ENCODE data around the gene CDH13. TPM values are rescaled to one million over a fixed set of nuclear protein-coding genes. Genes with fewer than 3 reads are reported as not detected.

CDH13 gene
- total and polyA plus RNA-seq, 10 of the 15 experiments (the other 5 are each of a cell fraction or from before 2014, with no cell fraction given): under 0.01 to 0.05 TPM; not detected in 8

DNA sequence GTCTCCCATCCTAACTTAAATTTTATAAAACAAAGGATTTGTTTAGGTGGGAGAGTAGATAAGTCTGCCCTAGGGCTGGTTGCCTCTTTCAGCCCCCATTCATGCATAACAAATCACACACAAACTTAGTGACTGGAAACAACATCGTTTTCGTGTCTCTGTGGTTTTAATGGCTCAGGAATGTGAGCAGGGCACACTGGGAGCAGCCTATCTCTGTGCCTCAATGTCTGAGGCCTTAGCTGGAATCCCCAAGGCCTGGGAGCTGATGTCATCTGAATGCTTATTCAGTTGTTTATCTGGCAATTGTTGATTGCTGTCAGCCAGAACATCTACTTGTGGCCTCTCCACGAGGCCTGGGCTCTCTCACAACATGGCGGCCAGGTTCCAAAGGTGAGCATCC, 1079.1 kb downstream of the CDH13 start:
- Histone ChIP-seq H3K79me2 (ENCODE audit: control insufficient read depth, insufficient read depth, low read length) (no peaks in the 10 kb centered on the region), H3K9ac (ENCODE audit: control insufficient read depth, insufficient read depth, low read length) (no peak overlapping the region), H3K9me3 (replicated peaks; ENCODE audit: control insufficient read depth, insufficient read depth, low read length) (no peaks in the 10 kb centered on the region), H3K4me1 (ENCODE audit: control insufficient read depth, insufficient read depth, low read length) (no peaks in the 10 kb centered on the region), H4K20me1 (ENCODE audit: control insufficient read depth, insufficient read depth) (no peaks in the 10 kb centered on the region), H2AFZ (ENCODE audit: control insufficient read depth, low read depth, low read length) (no peak overlapping the region), H3K4me2 (ENCODE audit: control insufficient read depth, insufficient read depth) (no peak overlapping the region), H3K36me3 (ENCODE audit: control insufficient read depth in 2 of 2, insufficient read depth in 2 of 2, low read length in 1 of 2) (no peaks in the 10 kb centered on the region), H3K27ac (ENCODE audit: control insufficient read depth, insufficient read depth) (no peak overlapping the region), H3K4me3 (no peak overlapping the region), H3K27me3 (replicated peaks in 1 of 2; ENCODE audit: control insufficient read depth in 2 of 2, insufficient read depth in 2 of 2, low read length in 1 of 2) (no peaks in the 10 kb centered on the region)
- in situ Hi-C loops (cut with MboI): no loop called here
- POLR2A ChIA-PET: no interaction called here
- RAD21 ChIA-PET (ENCODE audit: unreplicated experiment): no interaction called here
- CTCF ChIA-PET: interaction anchor here (0.8 kb wide), 1 partner anchor 9 kb away, joined by 3 read pairs; no protein-coding TSS in a partner anchor
- WGBS (ENCODE audit: insufficient coverage, insufficient replicate concordance, low lambda C conversion rate, missing lambda C conversion rate): 14% methylated on average over 4 of the region's 4 CpGs
- ATAC-seq (no peak), DNase-seq (ENCODE audit: low read depth, low spot score) (no peak), FAIRE-seq (no peak)
- no TSS peak for BruUV-seq (replicated peaks)
- no peak for TF ChIP-seq ZNF217 (IDR thresholded peaks at IDR 0.05)
- TF ChIP-seq, protein P1, sequence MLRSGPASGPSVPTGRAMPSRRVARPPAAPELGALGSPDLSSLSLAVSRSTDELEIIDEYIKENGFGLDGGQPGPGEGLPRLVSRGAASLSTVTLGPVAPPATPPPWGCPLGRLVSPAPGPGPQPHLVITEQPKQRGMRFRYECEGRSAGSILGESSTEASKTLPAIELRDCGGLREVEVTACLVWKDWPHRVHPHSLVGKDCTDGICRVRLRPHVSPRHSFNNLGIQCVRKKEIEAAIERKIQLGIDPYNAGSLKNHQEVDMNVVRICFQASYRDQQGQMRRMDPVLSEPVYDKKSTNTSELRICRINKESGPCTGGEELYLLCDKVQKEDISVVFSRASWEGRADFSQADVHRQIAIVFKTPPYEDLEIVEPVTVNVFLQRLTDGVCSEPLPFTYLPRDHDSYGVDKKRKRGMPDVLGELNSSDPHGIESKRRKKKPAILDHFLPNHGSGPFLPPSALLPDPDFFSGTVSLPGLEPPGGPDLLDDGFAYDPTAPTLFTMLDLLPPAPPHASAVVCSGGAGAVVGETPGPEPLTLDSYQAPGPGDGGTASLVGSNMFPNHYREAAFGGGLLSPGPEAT (IDR thresholded peaks at IDR 0.05; ENCODE audit: low read depth): no peak
- no peak for TF ChIP-seq BHLHE40 (IDR thresholded peaks at IDR 0.05; ENCODE audit: borderline replicate concordance in 1 of 2, low read depth in 2 of 2, low read length in 1 of 2)
- TF ChIP-seq ZBED1 (IDR thresholded peaks at IDR 0.05; ENCODE audit: borderline replicate concordance): no peak
- no peak for TF ChIP-seq NR2F1 (conservative IDR thresholded peaks at IDR 0.05)
- TF ChIP-seq TCF7 (IDR thresholded peaks at IDR 0.05; ENCODE audit: borderline replicate concordance): no peak
- TF ChIP-seq KAT2A (conservative IDR thresholded peaks at IDR 0.05; ENCODE audit: control insufficient read depth, low read depth, low read length): no peak
- no peak for TF ChIP-seq SIN3A (IDR thresholded peaks at IDR 0.05; ENCODE audit: low read depth, low read length)
- TF ChIP-seq CHD2 (IDR thresholded peaks at IDR 0.05; ENCODE audit: borderline replicate concordance, low read depth, low read length): no peak
- no peak for TF ChIP-seq CHD4 (IDR thresholded peaks at IDR 0.05)
- TF ChIP-seq STAT1 (conservative IDR thresholded peaks at IDR 0.05): no peak
- no peak for TF ChIP-seq SREBF2 (IDR thresholded peaks at IDR 0.05; ENCODE audit: low read length)
- TF ChIP-seq POU2F2 (IDR thresholded peaks at IDR 0.05; ENCODE audit: borderline replicate concordance, low read depth, low read length): no peak
- no peak for TF ChIP-seq FOXM1 (IDR thresholded peaks at IDR 0.05; ENCODE audit: low read depth, low read length)
- TF ChIP-seq MTA2 (IDR thresholded peaks at IDR 0.05; ENCODE audit: low read depth): no peak
- TF ChIP-seq, protein P2, sequence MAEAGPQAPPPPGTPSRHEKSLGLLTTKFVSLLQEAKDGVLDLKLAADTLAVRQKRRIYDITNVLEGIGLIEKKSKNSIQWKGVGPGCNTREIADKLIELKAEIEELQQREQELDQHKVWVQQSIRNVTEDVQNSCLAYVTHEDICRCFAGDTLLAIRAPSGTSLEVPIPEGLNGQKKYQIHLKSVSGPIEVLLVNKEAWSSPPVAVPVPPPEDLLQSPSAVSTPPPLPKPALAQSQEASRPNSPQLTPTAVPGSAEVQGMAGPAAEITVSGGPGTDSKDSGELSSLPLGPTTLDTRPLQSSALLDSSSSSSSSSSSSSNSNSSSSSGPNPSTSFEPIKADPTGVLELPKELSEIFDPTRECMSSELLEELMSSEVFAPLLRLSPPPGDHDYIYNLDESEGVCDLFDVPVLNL (IDR thresholded peaks at IDR 0.05; ENCODE audit: low read depth, low read length): no peak
- TF ChIP-seq, protein P3, sequence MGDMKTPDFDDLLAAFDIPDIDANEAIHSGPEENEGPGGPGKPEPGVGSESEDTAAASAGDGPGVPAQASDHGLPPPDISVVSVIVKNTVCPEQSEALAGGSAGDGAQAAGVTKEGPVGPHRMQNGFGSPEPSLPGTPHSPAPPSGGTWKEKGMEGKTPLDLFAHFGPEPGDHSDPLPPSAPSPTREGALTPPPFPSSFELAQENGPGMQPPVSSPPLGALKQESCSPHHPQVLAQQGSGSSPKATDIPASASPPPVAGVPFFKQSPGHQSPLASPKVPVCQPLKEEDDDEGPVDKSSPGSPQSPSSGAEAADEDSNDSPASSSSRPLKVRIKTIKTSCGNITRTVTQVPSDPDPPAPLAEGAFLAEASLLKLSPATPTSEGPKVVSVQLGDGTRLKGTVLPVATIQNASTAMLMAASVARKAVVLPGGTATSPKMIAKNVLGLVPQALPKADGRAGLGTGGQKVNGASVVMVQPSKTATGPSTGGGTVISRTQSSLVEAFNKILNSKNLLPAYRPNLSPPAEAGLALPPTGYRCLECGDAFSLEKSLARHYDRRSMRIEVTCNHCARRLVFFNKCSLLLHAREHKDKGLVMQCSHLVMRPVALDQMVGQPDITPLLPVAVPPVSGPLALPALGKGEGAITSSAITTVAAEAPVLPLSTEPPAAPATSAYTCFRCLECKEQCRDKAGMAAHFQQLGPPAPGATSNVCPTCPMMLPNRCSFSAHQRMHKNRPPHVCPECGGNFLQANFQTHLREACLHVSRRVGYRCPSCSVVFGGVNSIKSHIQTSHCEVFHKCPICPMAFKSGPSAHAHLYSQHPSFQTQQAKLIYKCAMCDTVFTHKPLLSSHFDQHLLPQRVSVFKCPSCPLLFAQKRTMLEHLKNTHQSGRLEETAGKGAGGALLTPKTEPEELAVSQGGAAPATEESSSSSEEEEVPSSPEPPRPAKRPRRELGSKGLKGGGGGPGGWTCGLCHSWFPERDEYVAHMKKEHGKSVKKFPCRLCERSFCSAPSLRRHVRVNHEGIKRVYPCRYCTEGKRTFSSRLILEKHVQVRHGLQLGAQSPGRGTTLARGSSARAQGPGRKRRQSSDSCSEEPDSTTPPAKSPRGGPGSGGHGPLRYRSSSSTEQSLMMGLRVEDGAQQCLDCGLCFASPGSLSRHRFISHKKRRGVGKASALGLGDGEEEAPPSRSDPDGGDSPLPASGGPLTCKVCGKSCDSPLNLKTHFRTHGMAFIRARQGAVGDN (IDR thresholded peaks at IDR 0.05): no peak
- no peak for TF ChIP-seq RAD21 (IDR thresholded peaks at IDR 0.05; ENCODE audit: insufficient read depth, low read depth, low read length)
- intact Hi-C loops (cut with micrococcal nuclease; ENCODE audit: unreplicated experiment): no loop called here
- SMC1A ChIA-PET (ENCODE audit: uncharacterized antibody, unreplicated experiment): no interaction called here
